Cardiac muscle cell (in vitro differentiated cells and primary cell): Measurements from ENCODE around the gene NFAM1. TPM values are rescaled to one million over a fixed set of nuclear protein-coding genes. Genes with fewer than 3 reads are reported as not detected.

Experiments used
- DNase-seq, 2 donors: peaks; one replicate each; pipeline versions ENCODE4 v3.0.0 to v3.0.0-alpha.2; 2010 to 2017; ENCODE audit warnings: low read depth in 1 of 2, low spot score in 1 of 2
- H3K27ac ChIP-seq: fragments of 200-600 bp; sonication (generic); 2 replicates; pipeline ENCODE4 v1.5.1; 2016
- H3K27me3 ChIP-seq: fragments of 200-600 bp; sonication (generic); 2 replicates; pipeline ENCODE4 v1.6.0; 2016; ENCODE audit warnings: control low read depth
- H3K36me3 ChIP-seq: fragments of 200-600 bp; sonication (generic); 2 replicates; pipeline ENCODE4 v1.5.1; 2016; ENCODE audit warnings: control low read depth
- H3K4me1 ChIP-seq: fragments of 200-600 bp; sonication (generic); 2 replicates; pipeline ENCODE4 v1.8.1; 2017; ENCODE audit warnings: low read depth, mild to moderate bottlenecking, mixed run types
- H3K4me3 ChIP-seq: fragments of 200-600 bp; sonication (generic); 2 replicates; pipeline ENCODE4 v1.5.1; 2016; ENCODE audit warnings: mild to moderate bottlenecking
- H3K9me3 ChIP-seq: fragments of 200-600 bp; sonication (generic); 2 replicates; pipeline ENCODE4 v1.5.1; 2017; ENCODE audit warnings: low read depth, mild to moderate bottlenecking, control low read depth
- CTCF ChIP-seq: IDR thresholded peaks from 2 replicates; pipeline ENCODE4 v1.5.1; 2012; ENCODE audit warnings: low read depth, mild to moderate bottlenecking, low read length
- polyA plus RNA-seq: library from polyadenylated mRNA; unstranded; fragments of >200 nt; fragmentation: Nextera tagmentation; extraction: Ambion mirVana; gene quantifications from 2 replicates; pipeline ENCODE4 v1.2.1, GENCODE V29; 2016
- total RNA-seq: library from RNA; depleted of rRNA; stranded (reverse); fragments of >200 nt; gene quantifications from 2 replicates; pipeline ENCODE4 v1.2.3, GENCODE V29; 2016

The NFAM1 gene
- total and polyA plus RNA-seq, 2 experiments from 2014 or later: 0.97 to 2.1 TPM

- Histone ChIP-seq H3K4me3 (no peak overlapping the region), H3K27ac (no peak overlapping the region), H3K9me3 (no peaks in the 10 kb centered on the region), H3K36me3 (no peaks in the 10 kb centered on the region), H3K4me1 (peaks cover 18% of the 10 kb centered on the region), H3K27me3 (no peaks in the 10 kb centered on the region)
- DNase-seq: no peak
- TF ChIP-seq CTCF: no peak
These were observed 4.2 kb downstream of the NFAM1 start for GRCh38 chr22:42428025-42428424.

GRCh38 chr22:42427167-42427566 is 5.0 kb downstream of the NFAM1 start:
- peaks cover 13% of the 10 kb centered on the region for H3K4me1 ChIP-seq
- H3K4me3 ChIP-seq: no peak overlapping the region
- DNase-seq: no peak
- no peak overlapping the region for H3K27ac ChIP-seq
- no peaks in the 10 kb centered on the region for H3K27me3 ChIP-seq
- TF ChIP-seq CTCF: no peak
- H3K9me3 ChIP-seq: no peaks in the 10 kb centered on the region
- no peaks in the 10 kb centered on the region for H3K36me3 ChIP-seq

GRCh38 chr22:42425989-42426355 is 6.2 kb downstream of the NFAM1 start:
- Histone ChIP-seq H3K9me3 (no peaks in the 10 kb centered on the region), H3K4me3 (no peak overlapping the region), H3K4me1 (peaks cover 4% of the 10 kb centered on the region), H3K27me3 (no peaks in the 10 kb centered on the region), H3K27ac (no peak overlapping the region), H3K36me3 (no peaks in the 10 kb centered on the region)
- no peak for TF ChIP-seq CTCF
- no peak for DNase-seq

GRCh38 chr22:42425337-42425988 is 6.7 kb downstream of the NFAM1 start:
- H3K27ac ChIP-seq: no peak overlapping the region
- no peaks in the 10 kb centered on the region for H3K4me1 ChIP-seq
- TF ChIP-seq CTCF: no peak
- H3K4me3 ChIP-seq: no peak overlapping the region
- no peaks in the 10 kb centered on the region for H3K36me3 ChIP-seq
- DNase-seq: no peak
- H3K9me3 ChIP-seq: no peaks in the 10 kb centered on the region
- H3K27me3 ChIP-seq: no peaks in the 10 kb centered on the region

- Histone ChIP-seq H3K4me3 (no peak overlapping the region), H3K36me3 (no peaks in the 10 kb centered on the region), H3K9me3 (no peaks in the 10 kb centered on the region), H3K4me1 (peaks cover 26% of the 10 kb centered on the region), H3K27ac (no peak overlapping the region), H3K27me3 (no peaks in the 10 kb centered on the region)
- no peak for DNase-seq
- no peak for TF ChIP-seq CTCF
These were observed 12.8 kb downstream of the NFAM1 start for GRCh38 chr22:42419243-42419881.
